ENCODE data around the gene MPC1. TPM values are rescaled to one million over a fixed set of nuclear protein-coding genes. Genes with fewer than 3 reads are reported as not detected.
"Not testable (repeated sequence)": the region's sequence is repeated elsewhere in the genome, so short reads cannot be mapped to it uniquely, and the experiment has no call there.

The MPC1 gene
- total and polyA plus RNA-seq, 7 donors = 76.2 to 193 (median 136) TPM

DNA sequence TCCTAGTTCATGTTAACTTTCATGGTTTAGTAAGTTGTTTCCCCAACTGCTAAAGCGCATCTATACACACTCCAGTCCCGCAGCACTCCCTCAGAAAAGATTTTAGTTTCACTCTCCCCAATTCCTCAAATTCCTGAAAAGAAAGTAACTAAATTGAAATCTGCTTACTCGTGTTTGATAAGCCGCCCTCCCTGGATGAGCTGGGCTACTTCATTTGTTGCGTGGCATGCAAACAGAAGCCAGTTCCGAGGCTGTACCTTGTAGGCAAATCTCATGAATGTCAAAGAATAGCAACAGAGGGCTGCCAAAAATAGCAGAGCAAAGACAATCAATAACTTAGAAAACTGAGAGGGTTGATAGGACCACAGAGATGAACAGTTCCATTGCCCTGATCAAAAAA is 16.9 kb downstream of the MPC1 start:
- intact Hi-C loops (cut with DNase I) = no loop called here
- ATAC-seq (no peak), DNase-seq (no peak)
- H3K27ac ChIP-seq = peak overlapping the region; percentile 79
- peaks cover 44% of the 10 kb centered on the region for H3K4me1 ChIP-seq
- TF ChIP-seq, protein P1, sequence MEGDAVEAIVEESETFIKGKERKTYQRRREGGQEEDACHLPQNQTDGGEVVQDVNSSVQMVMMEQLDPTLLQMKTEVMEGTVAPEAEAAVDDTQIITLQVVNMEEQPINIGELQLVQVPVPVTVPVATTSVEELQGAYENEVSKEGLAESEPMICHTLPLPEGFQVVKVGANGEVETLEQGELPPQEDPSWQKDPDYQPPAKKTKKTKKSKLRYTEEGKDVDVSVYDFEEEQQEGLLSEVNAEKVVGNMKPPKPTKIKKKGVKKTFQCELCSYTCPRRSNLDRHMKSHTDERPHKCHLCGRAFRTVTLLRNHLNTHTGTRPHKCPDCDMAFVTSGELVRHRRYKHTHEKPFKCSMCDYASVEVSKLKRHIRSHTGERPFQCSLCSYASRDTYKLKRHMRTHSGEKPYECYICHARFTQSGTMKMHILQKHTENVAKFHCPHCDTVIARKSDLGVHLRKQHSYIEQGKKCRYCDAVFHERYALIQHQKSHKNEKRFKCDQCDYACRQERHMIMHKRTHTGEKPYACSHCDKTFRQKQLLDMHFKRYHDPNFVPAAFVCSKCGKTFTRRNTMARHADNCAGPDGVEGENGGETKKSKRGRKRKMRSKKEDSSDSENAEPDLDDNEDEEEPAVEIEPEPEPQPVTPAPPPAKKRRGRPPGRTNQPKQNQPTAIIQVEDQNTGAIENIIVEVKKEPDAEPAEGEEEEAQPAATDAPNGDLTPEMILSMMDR (IDR thresholded peaks at IDR 0.05) = no peak
- H3K27me3 ChIP-seq (ENCODE audit: insufficient read depth in 3 of 3, low read length in 2 of 3) = no peaks in the 10 kb centered on the region
- H3K9me3 ChIP-seq = no peaks in the 10 kb centered on the region
- 60 to 64% (median 62%) methylated on average over 6 of the region's 6 CpGs for WGBS, 3 donors
- H3K36me3 ChIP-seq (ENCODE audit: insufficient read depth in 1 of 2, low read depth in 1 of 2) = peaks cover 0 to 37% of the 10 kb centered on the region in 2 donors
- H3K4me3 ChIP-seq = no peak overlapping the region

GRCh38 chr6:166365221-166365620 is 17.5 kb downstream of the MPC1 start:
- ATAC-seq = peak; percentile 51 to 80 (median 61)
- Histone ChIP-seq H3K9me3 (no peaks in the 10 kb centered on the region), H3K36me3 (ENCODE audit: insufficient read depth in 1 of 2, low read depth in 1 of 2) (peaks cover 0 to 37% of the 10 kb centered on the region in 2 donors), H3K27ac (peak overlapping the region; percentile 79), H3K27me3 (ENCODE audit: insufficient read depth in 3 of 3, low read length in 2 of 3) (no peaks in the 10 kb centered on the region), H3K4me3 (no peak overlapping the region), H3K4me1 (peaks cover 50% of the 10 kb centered on the region)
- TF ChIP-seq, protein P1 (IDR thresholded peaks at IDR 0.05) = no peak
- WGBS, 3 donors = 27 to 34% (median 33%) methylated on average over 2 of the region's 2 CpGs
- DNase-seq = no peak
- intact Hi-C loops (cut with DNase I) = no loop called here

- H3K9me3 ChIP-seq = no peaks in the 10 kb centered on the region
- intact Hi-C loops (cut with DNase I) = no loop called here
- no peak overlapping the region for H3K4me3 ChIP-seq
- WGBS, 3 donors = 21 to 28% (median 26%) methylated on average over 7 of the region's 7 CpGs
- H3K27me3 ChIP-seq (ENCODE audit: insufficient read depth in 3 of 3, low read length in 2 of 3) = no peaks in the 10 kb centered on the region
- H3K36me3 ChIP-seq (ENCODE audit: insufficient read depth in 1 of 2, low read depth in 1 of 2) = peaks cover 0 to 37% of the 10 kb centered on the region in 2 donors
- peak overlapping the region; percentile 79 for H3K27ac ChIP-seq
- DNase-seq (no peak), ATAC-seq (peak; percentile 41 to 86 (median 74))
- TF ChIP-seq, protein P1 (IDR thresholded peaks at IDR 0.05) = no peak
- H3K4me1 ChIP-seq = peaks cover 52% of the 10 kb centered on the region
Observed at GRCh38 chr6:166364456-166364855, 18.3 kb downstream of the MPC1 start.

GRCh38 chr6:166362427-166362826 is 20.3 kb downstream of the MPC1 start:
- H3K27me3 ChIP-seq (ENCODE audit: insufficient read depth in 3 of 3, low read length in 2 of 3); H3K9me3 ChIP-seq; ATAC-seq; DNase-seq; intact Hi-C loops (cut with DNase I); H3K4me3 ChIP-seq; H3K27ac ChIP-seq: not testable (repeated sequence)
- WGBS, 3 donors = 95 to 98% (median 96%) methylated on average over 4 of the region's 4 CpGs
- Histone ChIP-seq H3K36me3 (ENCODE audit: insufficient read depth in 1 of 2, low read depth in 1 of 2) (peaks cover 0 to 23% of the 10 kb centered on the region in 2 donors), H3K4me1 (peaks cover 52% of the 10 kb centered on the region)

DNA sequence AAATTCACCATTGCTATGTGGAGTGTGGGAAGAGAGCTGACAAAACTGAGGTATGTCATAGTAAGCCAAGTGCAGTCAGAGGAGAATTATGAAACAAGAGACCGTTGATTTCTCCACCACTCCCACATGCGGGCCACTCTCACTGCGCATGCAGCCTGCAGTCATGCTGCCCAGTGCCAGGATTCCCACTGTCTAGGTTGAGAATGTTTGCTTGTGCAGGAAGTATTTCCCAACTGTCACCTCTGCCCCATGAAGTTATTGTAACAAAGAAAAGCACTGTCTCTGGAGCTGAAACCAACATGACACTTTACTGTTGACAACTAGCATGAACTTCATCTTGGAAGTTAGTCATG is 21.7 kb downstream of the MPC1 start:
- DNase-seq = peak; percentile 61 to 79
- Histone ChIP-seq H3K4me1 (peaks cover 44% of the 10 kb centered on the region), H3K9me3 (no peaks in the 10 kb centered on the region), H3K27ac (peak overlapping the region; percentile 49), H3K27me3 (ENCODE audit: insufficient read depth in 3 of 3, low read length in 2 of 3) (no peaks in the 10 kb centered on the region), H3K4me3 (no peak overlapping the region), H3K36me3 (ENCODE audit: insufficient read depth in 1 of 2, low read depth in 1 of 2) (peaks cover 0 to 14% of the 10 kb centered on the region in 2 donors)
- ATAC-seq = peak; percentile 87 to 96 (median 93)
- intact Hi-C loops (cut with DNase I) = no loop called here
- WGBS, 3 donors = 20 to 41% (median 27%) methylated on average over 3 of the region's 3 CpGs
- TF ChIP-seq, protein P1 (IDR thresholded peaks at IDR 0.05) = no peak
